H1 (cell line): Measurements from ENCODE around the gene DPP10. TPM values are rescaled to one million over a fixed set of nuclear protein-coding genes. Genes with fewer than 3 reads are reported as not detected.

ENCODE experiments used
- CTCF ChIA-PET: fragments of 300-600 bp; sonication (Branson Sonifier 250); formaldehyde crosslinking; loops from one replicate; lab custom pipeline; 2021; ENCODE audit not compliant: partially characterized antibody; lab: Charles Lee
- POLR2A ChIA-PET: fragments of 300-600 bp; sonication (Branson Sonifier 250); formaldehyde crosslinking; loops from one replicate; lab custom pipeline; 2021; ENCODE audit warnings: inconsistent platforms; ENCODE audit not compliant: partially characterized antibody; lab: Charles Lee
- DNase-seq, 2 experiments: peaks; one replicate each; pipeline versions ENCODE4 v3.0.0 to v3.0.0-alpha.2; 2010 to 2022; ENCODE audit warnings: low spot score in 2 of 2, low read depth in 1 of 2, mixed read lengths in 1 of 2
- FAIRE-seq: peaks from 2 replicates; lab custom pipeline; 2011; peaks lifted over from hg19 to GRCh38; lab: Jason Lieb, UNC
- H2AFZ ChIP-seq: 2 replicates; pipeline ENCODE4 v1.8.1; 2012; ENCODE audit warnings: low read length, inconsistent platforms
- H2AK5ac ChIP-seq: 2 replicates; pipeline ENCODE4 v1.6.1; 2013; ENCODE audit warnings: low read depth, low read length
- H2BK120ac ChIP-seq: replicated peaks from 2 replicates; pipeline ENCODE3; 2013; ENCODE audit warnings: low read depth, low read length, inconsistent platforms
- H2BK12ac ChIP-seq: 2 replicates; pipeline ENCODE4 v1.6.1; 2013; ENCODE audit warnings: low read depth, low read length
- H2BK15ac ChIP-seq: 2 replicates; pipeline ENCODE4 v1.6.1; 2013; ENCODE audit warnings: low read length
- H2BK20ac ChIP-seq: 2 replicates; pipeline ENCODE4 v1.6.1; 2013; ENCODE audit warnings: low read length
- H2BK5ac ChIP-seq: 2 replicates; pipeline ENCODE4 v1.6.1; 2013; ENCODE audit warnings: low read depth, low read length
- H3K14ac ChIP-seq: 2 replicates; pipeline ENCODE4 v1.6.1; 2013; ENCODE audit warnings: inconsistent platforms; ENCODE audit not compliant: insufficient read length
- H3K18ac ChIP-seq: 2 replicates; pipeline ENCODE4 v1.6.1; 2013; ENCODE audit warnings: low read length; ENCODE audit errors: extremely low read depth
- H3K23ac ChIP-seq: 2 replicates; pipeline ENCODE4 v1.6.1; 2013; ENCODE audit warnings: inconsistent platforms; ENCODE audit not compliant: insufficient read length
- H3K23me2 ChIP-seq: 2 replicates; pipeline ENCODE4 v1.6.1; 2013; ENCODE audit warnings: low read depth, low read length
- H3K27ac ChIP-seq: 2 replicates; pipeline ENCODE4 v1.6.1; 2011; ENCODE audit warnings: low read depth, low read length, inconsistent platforms
- H3K27me3 ChIP-seq, 4 experiments: replicated peaks in 1 of 4; 1 replicate in 1 of 4; 2 replicates in 3 of 4; pipeline versions ENCODE4 v1.6.1 to v1.8.1; 2011 to 2013; ENCODE audit warnings: low read length in 3 of 4, mild to moderate bottlenecking in 3 of 4, inconsistent platforms in 2 of 4, mixed read lengths in 2 of 4, moderate library complexity in 1 of 4; ENCODE audit not compliant: control insufficient read depth in 3 of 4, insufficient read depth in 3 of 4; ENCODE audit errors: extremely low read depth in 1 of 4
- H3K36me3 ChIP-seq, 4 experiments: 2 replicates each; pipeline versions ENCODE4 v1.6.1 to v1.8.1; 2011 to 2013; ENCODE audit warnings: mild to moderate bottlenecking in 4 of 4, low read length in 3 of 4, moderate library complexity in 2 of 4, control low read depth in 1 of 4, inconsistent platforms in 1 of 4; ENCODE audit not compliant: insufficient read depth in 4 of 4, control insufficient read depth in 2 of 4
- H3K4ac ChIP-seq: replicated peaks from 2 replicates; pipeline ENCODE3; 2013; ENCODE audit warnings: low read length, low read depth, mixed read lengths, inconsistent platforms; ENCODE audit not compliant: insufficient read length
- H3K4me1 ChIP-seq, 4 experiments: replicated peaks in 1 of 4; 1 replicate in 1 of 4; 2 replicates in 3 of 4; pipeline versions ENCODE4 v1.6.1 to v1.8.1; 2011 to 2013; ENCODE audit warnings: low read length in 3 of 4, inconsistent platforms in 2 of 4, mixed read lengths in 1 of 4; ENCODE audit not compliant: insufficient read depth in 4 of 4, control insufficient read depth in 3 of 4
- H3K4me2 ChIP-seq, 2 experiments: 2 replicates each; pipeline versions ENCODE4 v1.6.1 to v1.8.1; 2011 to 2013; ENCODE audit warnings: low read depth in 2 of 2, low read length in 2 of 2, control low read depth in 1 of 2, inconsistent platforms in 1 of 2, mild to moderate bottlenecking in 1 of 2; ENCODE audit not compliant: insufficient read depth in 1 of 2
- H3K4me3 ChIP-seq, 4 experiments: fragments of 200-600, 300-600 bp in 1 of 4; sonication (generic), shearing (Covaris generic), sonication (Bioruptor Twin) in 1 of 4; 2 replicates each; pipeline versions ENCODE4 v1.5.1 to v1.8.1; 2011 to 2016; ENCODE audit warnings: low read length in 4 of 4, low read depth in 3 of 4, control low read depth in 2 of 4, inconsistent platforms in 2 of 4, mild to moderate bottlenecking in 2 of 4, mixed read lengths in 1 of 4, moderate library complexity in 1 of 4; ENCODE audit not compliant: insufficient read depth in 2 of 4; ENCODE audit errors: extremely low read depth in 1 of 4
- H3K56ac ChIP-seq: replicated peaks from 2 replicates; pipeline ENCODE3; 2013; ENCODE audit warnings: low read depth, mild to moderate bottlenecking, mixed read lengths, low read length, inconsistent platforms; ENCODE audit not compliant: insufficient read length
- H3K79me1 ChIP-seq: 2 replicates; pipeline ENCODE4 v1.6.1; 2013; ENCODE audit warnings: low read depth, low read length, control low read depth
- H3K79me2 ChIP-seq, 2 experiments: 2 replicates each; pipeline versions ENCODE4 v1.6.1 to v1.8.1; 2012 to 2013; ENCODE audit warnings: low read length in 2 of 2, mild to moderate bottlenecking in 2 of 2, inconsistent platforms in 1 of 2; ENCODE audit not compliant: insufficient read depth in 2 of 2, control insufficient read depth in 1 of 2
- H3K9ac ChIP-seq, 4 experiments: replicated peaks in 1 of 4; 1 replicate in 1 of 4; 2 replicates in 3 of 4; pipeline versions ENCODE4 v1.6.1 to v1.8.1; 2011 to 2013; ENCODE audit warnings: low read depth in 3 of 4, low read length in 3 of 4, control low read depth in 2 of 4, mild to moderate bottlenecking in 2 of 4, moderate library complexity in 2 of 4, inconsistent platforms in 1 of 4; ENCODE audit errors: extremely low read depth in 1 of 4
- H3K9me3 ChIP-seq, 2 experiments: 2 replicates each; pipeline versions ENCODE4 v1.6.1 to v1.8.1; 2012 to 2013; ENCODE audit warnings: mild to moderate bottlenecking in 2 of 2, moderate library complexity in 2 of 2, control low read depth in 1 of 2, inconsistent platforms in 1 of 2, low read depth in 1 of 2, low read length in 1 of 2, mixed read lengths in 1 of 2; ENCODE audit not compliant: insufficient read depth in 2 of 2
- H4K20me1 ChIP-seq, 2 experiments: replicated peaks in 1 of 2; 2 replicates each; pipeline versions ENCODE3 to v1.8.1; 2011 to 2013; ENCODE audit warnings: inconsistent platforms in 2 of 2, low read length in 2 of 2, mild to moderate bottlenecking in 1 of 2; ENCODE audit not compliant: insufficient read depth in 2 of 2, control insufficient read depth in 1 of 2
- H4K5ac ChIP-seq: 2 replicates; pipeline ENCODE4 v1.6.1; 2013; ENCODE audit warnings: low read length, low read depth, mixed read lengths, inconsistent platforms; ENCODE audit not compliant: insufficient read length
- H4K8ac ChIP-seq: 2 replicates; pipeline ENCODE4 v1.8.0; 2013; ENCODE audit warnings: mild to moderate bottlenecking, moderate library complexity, low read length, inconsistent platforms; ENCODE audit not compliant: insufficient read depth; ENCODE audit errors: extremely low read depth
- H4K91ac ChIP-seq: replicated peaks from 2 replicates; pipeline ENCODE3; 2013; ENCODE audit warnings: low read length, mixed read lengths, inconsistent platforms; ENCODE audit not compliant: insufficient read length
- BACH1 ChIP-seq: IDR thresholded peaks from 2 replicates; pipeline ENCODE4 v1.6.1; 2012; ENCODE audit warnings: low read length, improper control_type of control experiment
- CHD1 ChIP-seq: IDR thresholded peaks from 2 replicates; pipeline ENCODE4 v1.6.1; 2012; ENCODE audit warnings: low read depth, low read length, improper control_type of control experiment
- CHD2 ChIP-seq: IDR thresholded peaks from 2 replicates; pipeline ENCODE4 v1.6.1; 2012; ENCODE audit warnings: low read length, improper control_type of control experiment
- HDAC2 ChIP-seq, 2 experiments: fragments of 300-600 bp in 1 of 2; sonication (generic) in 1 of 2; IDR thresholded peaks; 2 replicates each; pipeline ENCODE4 v1.6.1; 2011 to 2012; ENCODE audit warnings: low read depth in 2 of 2, low read length in 2 of 2, mild to moderate bottlenecking in 2 of 2, moderate library complexity in 2 of 2, borderline replicate concordance in 1 of 2, inconsistent platforms in 1 of 2
- KDM4A ChIP-seq: IDR thresholded peaks from one replicate; pipeline ENCODE4 v1.7.1; 2012; ENCODE audit warnings: low read depth, mild to moderate bottlenecking, moderate library complexity, low read length, inconsistent platforms; ENCODE audit not compliant: severe bottlenecking
- NANOG ChIP-seq: IDR thresholded peaks from 2 replicates; pipeline ENCODE4 v1.6.1; 2011; ENCODE audit warnings: low read length, low read depth, mild to moderate bottlenecking, inconsistent platforms; ENCODE audit not compliant: insufficient read depth, poor library complexity, severe bottlenecking
- RBBP5 ChIP-seq: IDR thresholded peaks from 2 replicates; pipeline ENCODE4 v1.7.1; 2012; ENCODE audit warnings: low read depth, mild to moderate bottlenecking, inconsistent platforms, low read length, moderate library complexity, borderline replicate concordance
- SIN3A ChIP-seq, 2 experiments: IDR thresholded peaks in 1 of 2; conservative IDR thresholded peaks in 1 of 2; 2 replicates each; pipeline ENCODE4 v1.6.1; 2011 to 2012; ENCODE audit warnings: low read length in 2 of 2, improper control_type of control experiment in 1 of 2, low read depth in 1 of 2, mild to moderate bottlenecking in 1 of 2
- TAF7 ChIP-seq: optimal IDR thresholded peaks from 2 replicates; pipeline ENCODE3; 2011; ENCODE audit warnings: low read depth, mild to moderate bottlenecking, inconsistent platforms, low read length, moderate library complexity, borderline replicate concordance
- TBP ChIP-seq: IDR thresholded peaks from 2 replicates; pipeline ENCODE4 v1.6.1; 2011; ENCODE audit warnings: low read depth, low read length, improper control_type of control experiment
- TCF12 ChIP-seq: IDR thresholded peaks from 2 replicates; pipeline ENCODE4 v1.6.1; 2011; ENCODE audit warnings: low read depth, mild to moderate bottlenecking, low read length
- WGBS, 2 experiments: shearing (Covaris generic) in 1 of 2; methylation state at CpG; one replicate each; pipeline versions ENCODE4 v1.1.6 to v1.1.7; 2013 to 2015; ENCODE audit warnings: low lambda C conversion rate in 2 of 2, mixed read lengths in 2 of 2, inconsistent platforms in 1 of 2, low coverage in 1 of 2, missing lambda C conversion rate in 1 of 2; ENCODE audit not compliant: insufficient replicate concordance in 2 of 2, insufficient coverage in 1 of 2, insufficient read length in 1 of 2; ENCODE audit errors: extremely low coverage in 1 of 2, missing lambda C conversion rate in 1 of 2; 5-methylcytosine and 5-hydroxymethylcytosine counted together
- polyA plus RNA-seq, 7 experiments: library from polyadenylated mRNA; depleted of rRNA in 3 of 7; stranded (reverse) in 5 of 7; unstranded in 2 of 7; fragments of >200 nt in 5 of 7; fragments of 200-250 nt in 2 of 7; gene quantifications; 1 replicate in 5 of 7; 2 replicates in 1 of 7; 4 replicates in 1 of 7; pipeline versions ENCODE4 v1.2.1 to v1.2.3, GENCODE V29; 2011 to 2013; ENCODE audit warnings: missing spikeins in 2 of 7, mixed read lengths in 2 of 7
- total RNA-seq: library from RNA; stranded (reverse); fragmentation: NEBNext Ultra II Directional; extraction: Animal tissue kit (Norgen Biotek cat#: 25700); gene quantifications from 2 replicates; pipeline ENCODE4 v1.2.1, GENCODE V29; 2021
- TF ChIP-seq, protein P1 (sequence below): IDR thresholded peaks from 2 replicates; pipeline ENCODE4 v1.6.1; 2012; ENCODE audit warnings: low read length, inconsistent platforms

DPP10 gene
- total and polyA plus RNA-seq, 2 of the 8 experiments (the other 6 are each of a cell fraction or from before 2014, with no cell fraction given), result 3.3 to 7.2 TPM

DNA sequence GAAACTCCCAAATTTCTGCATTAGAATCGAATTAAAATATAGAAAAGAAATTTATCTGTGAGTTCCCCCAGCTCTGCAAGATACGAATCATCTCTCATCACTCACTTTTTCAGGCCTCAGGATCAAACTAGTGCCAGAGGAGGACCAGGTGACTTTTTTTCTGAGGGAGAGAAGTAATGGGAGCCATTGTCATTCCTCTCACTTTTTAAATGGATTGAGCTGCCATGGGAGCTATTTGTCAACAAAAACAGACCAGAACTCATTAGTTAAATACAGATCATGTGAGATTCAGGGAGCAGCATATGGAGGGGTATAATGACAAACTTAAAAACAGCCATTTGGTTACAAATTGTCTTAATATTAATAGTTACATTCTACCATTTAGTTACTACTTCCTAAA is 594.4 kb downstream of the DPP10 start:
- Histone ChIP-seq H3K4me1 (peaks cover 0 to 5% (median 0%) of the 10 kb centered on the region in 4 experiments; a peak in 1 of 7 replicates), H3K79me2 (no peaks in the 10 kb centered on the region), H3K79me1 (no peaks in the 10 kb centered on the region), H3K27me3 (no peaks in the 10 kb centered on the region), H3K27ac (0 out of 2 replicates have a peak overlapping the region, but pooled peaks have one; percentile 14), H2AK5ac (no peak overlapping the region), H3K36me3 (no peaks in the 10 kb centered on the region), H2BK12ac (no peak overlapping the region), H3K4ac (no peak overlapping the region), H3K9ac (no peak overlapping the region), H3K18ac (no peak overlapping the region), H3K9me3 (no peaks in the 10 kb centered on the region), H4K5ac (no peak overlapping the region), H3K23me2 (no peaks in the 10 kb centered on the region), H4K20me1 (no peaks in the 10 kb centered on the region), H2BK120ac (no peak overlapping the region), H4K91ac (no peak overlapping the region), H3K14ac (no peak overlapping the region), H2AFZ (no peak overlapping the region), H3K4me3 (no peak overlapping the region), H3K23ac (no peak overlapping the region), H2BK15ac (no peak overlapping the region), H4K8ac (no peak overlapping the region), H3K56ac (no peak overlapping the region), H2BK5ac (no peak overlapping the region), H3K4me2 (no peak overlapping the region), H2BK20ac (no peak overlapping the region)
- POLR2A ChIA-PET, result interaction anchor here (0.5 kb wide), 1 partner anchor 219 kb away, joined by 3 read pairs; no protein-coding TSS in a partner anchor
- CTCF ChIA-PET, result no interaction called here
- no peak for FAIRE-seq
- WGBS, 2 experiments, result 58% methylated on average over 2 of the region's 2 CpGs; no CpG with 5 or more reads in 1 of the 2 experiments
- DNase-seq, result no peak
- TF ChIP-seq KDM4A (no peak), CHD2 (no peak), TBP (no peak), TCF12 (no peak), BACH1 (no peak), RBBP5 (no peak), TAF7 (no peak), HDAC2 (IDR thresholded peaks at IDR 0.05; ENCODE audit: borderline replicate concordance in 1 of 2, low read depth in 2 of 2, low read length in 2 of 2) (no peak), CHD1 (no peak), SIN3A (conservative IDR thresholded peaks at IDR 0.05 in 1 of 2, IDR thresholded peaks at IDR 0.05 in 1 of 2; ENCODE audit: low read depth in 1 of 2, low read length in 2 of 2) (no peak), NANOG (no peak)
- TF ChIP-seq, protein P1, sequence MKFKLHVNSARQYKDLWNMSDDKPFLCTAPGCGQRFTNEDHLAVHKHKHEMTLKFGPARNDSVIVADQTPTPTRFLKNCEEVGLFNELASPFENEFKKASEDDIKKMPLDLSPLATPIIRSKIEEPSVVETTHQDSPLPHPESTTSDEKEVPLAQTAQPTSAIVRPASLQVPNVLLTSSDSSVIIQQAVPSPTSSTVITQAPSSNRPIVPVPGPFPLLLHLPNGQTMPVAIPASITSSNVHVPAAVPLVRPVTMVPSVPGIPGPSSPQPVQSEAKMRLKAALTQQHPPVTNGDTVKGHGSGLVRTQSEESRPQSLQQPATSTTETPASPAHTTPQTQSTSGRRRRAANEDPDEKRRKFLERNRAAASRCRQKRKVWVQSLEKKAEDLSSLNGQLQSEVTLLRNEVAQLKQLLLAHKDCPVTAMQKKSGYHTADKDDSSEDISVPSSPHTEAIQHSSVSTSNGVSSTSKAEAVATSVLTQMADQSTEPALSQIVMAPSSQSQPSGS, result no peak
